ENCODE measurements around the gene FIGNL1. TPM values are rescaled to one million over a fixed set of nuclear protein-coding genes. Genes with fewer than 3 reads are reported as not detected.

FIGNL1 gene
- total RNA-seq, 2 experiments from 2014 or later = 10.4 to 11.5 TPM

DNA sequence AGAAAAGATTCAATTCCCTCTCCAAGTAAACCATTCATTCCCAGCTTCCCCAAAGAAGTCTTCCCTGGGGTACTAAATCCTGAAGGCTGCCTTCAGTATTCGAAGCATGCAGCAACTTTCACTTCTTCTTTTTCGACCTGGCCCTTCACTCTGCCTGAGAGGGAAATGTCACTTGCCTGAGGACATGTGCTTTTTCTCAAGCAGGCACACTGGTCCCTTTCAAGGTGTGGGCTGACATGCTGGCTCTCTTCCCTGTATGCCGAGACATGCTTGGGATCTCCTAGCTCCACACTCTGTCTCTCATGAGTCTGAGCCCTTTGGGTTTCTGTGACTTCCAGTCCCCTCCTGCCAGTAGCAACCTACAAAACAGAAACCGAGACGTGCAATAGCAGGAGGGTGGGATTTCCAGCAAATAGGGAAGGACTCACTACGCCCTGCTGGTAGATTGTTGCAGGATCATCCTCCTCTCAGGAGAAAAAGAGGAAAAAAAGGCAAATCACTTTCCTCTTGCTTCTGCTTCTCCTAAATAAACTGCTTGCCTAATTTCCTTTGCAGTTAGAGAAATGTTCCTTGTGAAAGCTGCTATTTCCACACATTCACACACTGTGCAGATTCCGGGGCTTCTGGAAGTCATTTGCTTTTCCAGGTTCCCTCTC lies 33.5 kb downstream of the FIGNL1 start:
- H3K9me3 ChIP-seq (ENCODE audit: control insufficient read depth in 1 of 2, insufficient read depth in 1 of 2, low read length in 2 of 2) = no peaks in the 10 kb centered on the region
- intact Hi-C loops (cut with DNase I, micrococcal nuclease) = loop anchor here in 1 of 2 experiments (1.0 to 5.0 kb wide), 3 partner anchors 46 to 212 kb away; no protein-coding TSS in a partner anchor
- ChIA-PET POLR2A (interaction anchor here (1.1 to 2.6 kb wide), 3 partner anchors 9 to 211 kb away, joined by 3 to 19 read pairs (median 5); partner anchors contain the start of gene IKZF1), CTCF (interaction anchor here (1.8 to 3.3 kb wide), 2 partner anchors 211 to 324 kb away, joined by 12 to 13 read pairs; partner anchors contain the start of gene ZPBP)
- Mint-ChIP-seq H3K4me1 (ENCODE audit: low read depth) (peaks cover 31% of the 10 kb centered on the region), H3K27ac (peak overlapping the region; percentile 76), H3K4me3 (peak overlapping the region; percentile 55), H3K27me3 (no peaks in the 10 kb centered on the region), H3K36me3 (ENCODE audit: low read depth) (no peaks in the 10 kb centered on the region), H3K9me3 (no peaks in the 10 kb centered on the region)
- peak in 1 of 14 experiments; percentile 50 for DNase-seq
- TF ChIP-seq, protein P1, sequence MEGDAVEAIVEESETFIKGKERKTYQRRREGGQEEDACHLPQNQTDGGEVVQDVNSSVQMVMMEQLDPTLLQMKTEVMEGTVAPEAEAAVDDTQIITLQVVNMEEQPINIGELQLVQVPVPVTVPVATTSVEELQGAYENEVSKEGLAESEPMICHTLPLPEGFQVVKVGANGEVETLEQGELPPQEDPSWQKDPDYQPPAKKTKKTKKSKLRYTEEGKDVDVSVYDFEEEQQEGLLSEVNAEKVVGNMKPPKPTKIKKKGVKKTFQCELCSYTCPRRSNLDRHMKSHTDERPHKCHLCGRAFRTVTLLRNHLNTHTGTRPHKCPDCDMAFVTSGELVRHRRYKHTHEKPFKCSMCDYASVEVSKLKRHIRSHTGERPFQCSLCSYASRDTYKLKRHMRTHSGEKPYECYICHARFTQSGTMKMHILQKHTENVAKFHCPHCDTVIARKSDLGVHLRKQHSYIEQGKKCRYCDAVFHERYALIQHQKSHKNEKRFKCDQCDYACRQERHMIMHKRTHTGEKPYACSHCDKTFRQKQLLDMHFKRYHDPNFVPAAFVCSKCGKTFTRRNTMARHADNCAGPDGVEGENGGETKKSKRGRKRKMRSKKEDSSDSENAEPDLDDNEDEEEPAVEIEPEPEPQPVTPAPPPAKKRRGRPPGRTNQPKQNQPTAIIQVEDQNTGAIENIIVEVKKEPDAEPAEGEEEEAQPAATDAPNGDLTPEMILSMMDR (IDR thresholded peaks at IDR 0.05) = no peak
- no peaks in the 10 kb centered on the region for H3K36me3 ChIP-seq (ENCODE audit: insufficient read depth, low read length)
- no peaks in the 10 kb centered on the region for H3K27me3 ChIP-seq (ENCODE audit: control insufficient read depth in 1 of 2, insufficient read depth in 2 of 2, low read length in 2 of 2)
- peaks cover 34% of the 10 kb centered on the region for H3K4me1 ChIP-seq (ENCODE audit: insufficient read depth, low read length)
- H3K27ac ChIP-seq (ENCODE audit: low read depth in 1 of 2, low read length in 2 of 2) = no peak overlapping the region
- H3K4me3 ChIP-seq (ENCODE audit: low read length) = peak overlapping the region; percentile 2
- no peak for ATAC-seq (ENCODE audit: poor library complexity)

DNA sequence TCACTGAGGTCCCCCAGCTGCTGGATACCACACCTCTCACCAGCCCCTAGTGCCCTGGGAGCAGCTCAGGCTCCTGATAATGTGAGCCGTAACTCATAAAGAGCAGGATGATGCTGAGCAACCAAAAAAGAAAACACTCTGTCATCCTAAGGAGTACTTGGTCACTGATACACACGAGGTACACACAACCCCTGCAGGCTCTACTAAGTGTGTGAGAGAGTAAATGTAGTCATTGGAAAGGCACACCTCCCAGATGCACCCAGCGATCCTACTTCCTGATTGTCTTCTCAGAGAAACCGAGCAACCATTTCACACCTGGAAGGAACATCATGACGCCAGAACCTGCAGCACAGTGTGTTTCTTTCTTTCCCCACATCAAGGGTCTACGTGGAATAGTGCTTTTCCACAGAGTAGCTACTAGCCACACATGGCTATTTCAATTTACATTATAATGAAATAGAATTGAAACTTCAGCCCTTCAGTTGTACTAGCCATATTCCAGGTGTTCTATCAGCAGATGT lies 34.2 kb downstream of the FIGNL1 start:
- POLR2A ChIA-PET = interaction anchor here (1.1 to 2.6 kb wide), 2 partner anchors 8 to 210 kb away, joined by 3 to 19 read pairs; no protein-coding TSS in a partner anchor

DNA sequence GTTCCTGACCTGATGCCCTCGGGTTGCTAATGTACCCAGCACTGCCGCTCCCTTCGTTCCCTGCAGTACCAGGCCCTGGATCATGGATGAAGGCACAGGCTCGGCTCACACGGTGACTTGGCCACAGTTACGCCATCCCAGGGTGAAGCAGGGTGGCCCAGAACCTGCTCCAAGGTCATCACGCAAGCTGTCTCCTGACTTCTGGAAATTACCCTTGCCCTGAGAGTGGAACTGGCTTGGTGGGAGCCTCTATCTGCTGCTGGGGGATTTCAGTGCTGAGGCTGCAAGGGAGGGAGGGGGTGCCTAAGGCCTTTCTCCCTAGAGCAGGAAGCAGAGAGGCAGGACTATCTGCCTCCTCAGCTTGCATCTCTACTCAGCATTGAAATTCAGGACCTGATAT lies 36.6 kb downstream of the FIGNL1 start:
- Histone ChIP-seq H3K4me3 (ENCODE audit: low read length) (no peak overlapping the region), H3K9me3 (ENCODE audit: control insufficient read depth in 1 of 2, insufficient read depth in 1 of 2, low read length in 2 of 2) (no peaks in the 10 kb centered on the region), H3K27me3 (ENCODE audit: control insufficient read depth in 1 of 2, insufficient read depth in 2 of 2, low read length in 2 of 2) (no peaks in the 10 kb centered on the region), H3K36me3 (ENCODE audit: insufficient read depth, low read length) (no peaks in the 10 kb centered on the region), H3K4me1 (ENCODE audit: insufficient read depth, low read length) (peaks cover 53% of the 10 kb centered on the region), H3K27ac (ENCODE audit: low read depth in 1 of 2, low read length in 2 of 2) (no peak overlapping the region)
- ChIA-PET POLR2A (no interaction called here), CTCF (no interaction called here)
- DNase-seq (no peak), ATAC-seq (ENCODE audit: poor library complexity) (no peak)
- Mint-ChIP-seq H3K36me3 (ENCODE audit: low read depth) (no peaks in the 10 kb centered on the region), H3K9me3 (no peaks in the 10 kb centered on the region), H3K4me3 (no peak overlapping the region), H3K27ac (no peak overlapping the region), H3K4me1 (ENCODE audit: low read depth) (peaks cover 43% of the 10 kb centered on the region), H3K27me3 (no peaks in the 10 kb centered on the region)
- TF ChIP-seq, protein P1 (IDR thresholded peaks at IDR 0.05) = no peak
- intact Hi-C loops (cut with DNase I, micrococcal nuclease) = no loop called here

More for the DNA sequence above, 34.2 kb downstream of the FIGNL1 start:
- H3K27ac ChIP-seq (ENCODE audit: low read depth in 1 of 2, low read length in 2 of 2) = no peak overlapping the region
- CTCF ChIA-PET = interaction anchor here (3.3 kb wide), 1 partner anchor 323 kb away, joined by 13 read pairs; the partner anchor contains the start of gene ZPBP
- H3K9me3 ChIP-seq (ENCODE audit: control insufficient read depth in 1 of 2, insufficient read depth in 1 of 2, low read length in 2 of 2) = no peaks in the 10 kb centered on the region
- H3K9me3 Mint-ChIP-seq = no peaks in the 10 kb centered on the region
- H3K4me3 Mint-ChIP-seq = peak overlapping the region; percentile 65
- no peaks in the 10 kb centered on the region for H3K27me3 Mint-ChIP-seq
- peak overlapping the region; percentile 76 for H3K27ac Mint-ChIP-seq
- DNase-seq (peak in 1 of 14 experiments; percentile 26), ATAC-seq (ENCODE audit: poor library complexity) (peak; percentile 42)
- TF ChIP-seq, protein P1 (IDR thresholded peaks at IDR 0.05) = no peak
- peaks cover 39% of the 10 kb centered on the region for H3K4me1 ChIP-seq (ENCODE audit: insufficient read depth, low read length)
- H3K27me3 ChIP-seq (ENCODE audit: control insufficient read depth in 1 of 2, insufficient read depth in 2 of 2, low read length in 2 of 2) = no peaks in the 10 kb centered on the region
- no peak overlapping the region for H3K4me3 ChIP-seq (ENCODE audit: low read length)
- intact Hi-C loops (cut with DNase I, micrococcal nuclease) = loop anchor here in 1 of 2 experiments (2.0 to 5.0 kb wide), 2 partner anchors 45 to 119 kb away; no protein-coding TSS in a partner anchor
- H3K36me3 ChIP-seq (ENCODE audit: insufficient read depth, low read length) = no peaks in the 10 kb centered on the region
- no peaks in the 10 kb centered on the region for H3K36me3 Mint-ChIP-seq (ENCODE audit: low read depth)
- H3K4me1 Mint-ChIP-seq (ENCODE audit: low read depth) = peaks cover 31% of the 10 kb centered on the region
